GM18505 (cell line): ENCODE data around the gene GBP6.
"Not testable (repeated sequence)": the region's sequence is repeated elsewhere in the genome, so short reads cannot be mapped to it uniquely, and the experiment has no call there.

Source experiments
- ATAC-seq: cut with Tn5 transposase; IDR thresholded peaks from one replicate; pipeline ENCODE4 v1.9.1; 2021; ENCODE audit not compliant: unreplicated experiment
- POLR2A ChIP-seq: IDR thresholded peaks from 4 replicates; pipeline ENCODE4 v1.6.1; 2011; ENCODE audit warnings: borderline replicate concordance; ENCODE audit not compliant: insufficient read depth, insufficient read length; ENCODE audit errors: extremely low read depth

Gene GBP6

DNA sequence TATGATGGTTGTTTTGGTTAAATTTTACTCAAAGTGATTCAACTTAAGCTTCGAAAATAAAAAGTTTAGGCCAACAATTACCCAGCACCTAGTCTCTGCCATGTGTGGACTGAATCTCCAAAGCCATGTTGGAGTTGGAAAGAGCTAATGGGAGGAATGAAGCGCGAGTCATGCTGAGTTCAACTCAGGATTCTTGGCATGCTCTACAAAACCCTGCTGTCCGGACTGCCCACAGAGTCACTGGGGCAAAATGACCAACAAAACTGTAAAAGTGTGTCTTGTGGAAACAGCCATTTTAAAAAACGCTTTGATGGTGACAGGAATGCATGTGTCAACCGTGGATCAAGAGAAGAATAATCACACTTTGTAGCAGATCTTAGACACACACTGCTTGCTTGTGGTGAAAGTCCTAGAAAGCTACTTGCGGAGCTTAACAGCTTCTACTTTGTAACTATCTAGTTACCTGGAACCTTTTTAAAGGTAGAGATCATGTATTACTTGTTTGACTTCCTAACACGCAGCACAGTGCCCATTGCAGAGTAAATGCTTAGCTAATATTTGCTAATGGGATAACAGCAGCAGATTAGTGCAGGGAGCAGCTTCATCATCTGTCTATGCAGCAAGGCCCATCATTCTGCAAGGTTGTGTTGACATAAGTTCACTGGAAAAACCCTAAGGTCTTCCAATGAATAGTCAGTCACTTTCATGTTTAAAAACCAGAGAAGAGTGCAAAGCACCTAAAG is 7.0 kb upstream of the GBP6 start:
- TF ChIP-seq POLR2A: no peak
- no peak for ATAC-seq

DNA sequence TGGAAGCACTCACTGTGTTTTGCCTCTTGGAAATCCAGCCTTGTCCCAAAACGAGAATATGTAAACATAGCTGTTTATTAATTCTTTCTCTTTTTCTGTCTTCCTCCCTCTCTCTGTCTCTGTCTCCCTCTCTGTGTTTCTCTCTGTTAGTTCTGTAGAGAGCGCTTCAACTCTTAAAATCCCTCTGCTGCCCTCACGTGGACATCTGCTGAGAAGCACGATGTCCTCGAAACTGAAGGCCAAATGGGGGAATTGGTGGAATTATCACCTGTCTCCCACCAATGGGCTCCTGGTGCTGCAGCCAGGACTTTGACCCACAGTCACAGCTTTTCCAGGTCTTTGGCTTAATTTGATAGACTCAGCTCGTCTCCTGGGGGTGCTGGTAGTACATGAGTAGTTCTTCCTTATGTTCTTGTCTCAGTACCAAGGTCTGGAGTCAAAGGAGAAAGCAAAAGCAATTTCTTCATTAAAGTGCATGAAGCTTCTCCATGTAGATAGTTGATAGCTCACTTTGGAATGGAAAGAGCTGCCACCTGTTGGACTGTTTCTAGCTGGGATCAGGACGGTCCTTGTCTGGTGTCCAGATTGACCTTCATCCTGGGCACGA is 5.5 kb upstream of the GBP6 start:
- no peak for TF ChIP-seq POLR2A
- no peak for ATAC-seq

- TF ChIP-seq POLR2A: no peak
- ATAC-seq: no peak
These were observed 3.1 kb upstream of the GBP6 start for GRCh38 chr1:89360716-89361115.

DNA sequence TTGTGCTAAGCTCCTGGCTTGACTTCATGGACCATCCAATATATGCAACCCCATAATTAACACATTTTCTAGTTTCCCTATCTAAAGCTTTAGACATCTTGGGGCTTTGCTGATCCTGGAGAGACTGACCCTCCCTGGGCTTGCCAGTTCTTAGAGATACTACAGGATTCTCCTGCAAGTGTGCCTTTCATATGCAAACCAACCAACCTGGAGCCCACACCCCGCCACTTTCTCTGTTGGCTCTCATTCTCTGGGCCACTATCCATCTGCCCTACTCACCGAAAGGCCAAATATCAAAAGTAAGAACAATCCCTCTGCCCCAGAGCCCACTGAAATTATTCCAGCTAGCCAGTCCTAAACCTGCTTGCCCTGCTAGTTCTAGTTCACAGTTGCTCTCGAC is 2.2 kb upstream of the GBP6 start:
- no peak for TF ChIP-seq POLR2A
- ATAC-seq: no peak

DNA sequence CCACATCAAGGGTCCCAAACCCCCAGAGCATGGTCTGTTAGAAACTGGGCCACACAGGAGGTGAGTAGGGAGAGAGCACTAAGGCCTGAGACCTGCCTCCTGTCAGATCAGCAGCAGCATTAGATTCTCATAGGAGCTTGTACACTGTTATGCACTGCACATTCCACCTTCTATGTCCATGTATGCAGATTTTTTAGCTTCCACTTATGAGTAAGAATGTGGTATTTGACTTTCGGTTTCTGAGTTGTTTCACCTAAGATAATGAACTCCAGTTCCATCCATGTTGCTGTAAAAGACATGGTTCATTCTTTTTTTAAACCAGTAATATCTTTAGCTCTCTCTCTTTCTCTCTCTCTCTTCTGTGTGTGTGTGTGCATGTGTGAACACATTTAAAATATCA is 663 bp upstream of the GBP6 start:
- peak; percentile 91 for ATAC-seq

GRCh38 chr1:89364954-89365550 is 1.2 kb downstream of the GBP6 start:
- ATAC-seq: no peak
- no peak for TF ChIP-seq POLR2A

More for the DNA sequence above, 663 bp upstream of the GBP6 start:
- no peak for TF ChIP-seq POLR2A

DNA sequence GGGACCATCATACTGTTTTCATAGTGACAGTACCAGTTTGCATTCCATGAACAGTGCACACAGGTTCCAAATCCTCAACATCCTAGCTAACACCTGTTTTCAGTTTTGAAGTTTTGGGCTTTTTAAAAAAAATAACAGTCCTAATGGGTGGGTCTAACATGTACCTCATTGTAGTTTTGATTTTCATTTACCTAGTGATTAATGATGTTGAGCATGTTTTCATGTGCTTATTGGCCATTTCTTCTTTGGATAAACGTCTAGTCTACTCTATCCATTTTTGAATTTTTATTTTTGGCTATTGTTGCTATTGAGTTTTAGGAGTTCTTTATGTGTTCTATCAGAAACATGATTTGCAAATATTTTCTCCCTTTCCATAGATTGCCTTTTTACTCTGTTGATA is 3.4 kb downstream of the GBP6 start:
- no peak for ATAC-seq

GRCh38 chr1:89369331-89369730 is 5.5 kb downstream of the GBP6 start:
- no peak for TF ChIP-seq POLR2A
- no peak for ATAC-seq

More for the DNA sequence above, 3.4 kb downstream of the GBP6 start:
- TF ChIP-seq POLR2A: no peak

DNA sequence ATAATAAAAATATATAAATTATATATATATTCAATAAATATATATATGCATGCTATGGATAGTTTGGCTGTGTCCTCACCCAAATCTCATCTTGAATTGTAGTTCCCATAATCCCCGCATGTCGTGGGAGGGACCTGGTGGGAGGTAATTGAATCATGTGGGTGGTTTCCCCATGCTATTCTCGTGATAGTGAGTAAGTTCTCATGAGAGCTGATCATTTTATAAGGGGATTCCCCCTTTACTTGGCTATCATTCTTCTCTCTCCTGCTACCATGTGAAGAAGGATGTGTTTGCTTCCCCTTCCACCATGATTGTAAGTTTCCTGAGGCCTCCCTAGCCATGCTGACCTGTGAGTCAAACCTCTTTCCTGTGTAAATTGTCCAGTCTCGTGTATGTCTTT is 10.0 kb downstream of the GBP6 start:
- ATAC-seq: not testable (repeated sequence)

DNA sequence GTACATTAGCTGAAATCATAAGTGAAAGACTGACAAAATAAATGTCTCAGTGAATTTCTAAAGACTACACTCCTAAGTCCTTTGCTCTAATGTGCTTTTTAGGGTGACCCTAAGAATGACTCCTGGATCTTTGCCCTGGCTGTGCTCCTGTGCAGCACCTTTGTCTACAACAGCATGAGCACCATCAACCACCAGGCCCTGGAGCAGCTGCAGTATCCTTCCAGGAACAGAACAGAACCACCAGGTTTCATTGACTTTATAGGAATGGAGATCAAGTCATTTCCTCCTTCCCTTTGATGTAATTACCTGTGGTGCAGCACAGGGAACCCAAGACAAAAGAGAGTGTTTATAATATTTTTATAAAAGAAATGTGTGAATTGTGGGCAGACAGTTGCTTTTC is 14.1 kb downstream of the GBP6 start:
- no peak for TF ChIP-seq POLR2A
- ATAC-seq: no peak

DNA sequence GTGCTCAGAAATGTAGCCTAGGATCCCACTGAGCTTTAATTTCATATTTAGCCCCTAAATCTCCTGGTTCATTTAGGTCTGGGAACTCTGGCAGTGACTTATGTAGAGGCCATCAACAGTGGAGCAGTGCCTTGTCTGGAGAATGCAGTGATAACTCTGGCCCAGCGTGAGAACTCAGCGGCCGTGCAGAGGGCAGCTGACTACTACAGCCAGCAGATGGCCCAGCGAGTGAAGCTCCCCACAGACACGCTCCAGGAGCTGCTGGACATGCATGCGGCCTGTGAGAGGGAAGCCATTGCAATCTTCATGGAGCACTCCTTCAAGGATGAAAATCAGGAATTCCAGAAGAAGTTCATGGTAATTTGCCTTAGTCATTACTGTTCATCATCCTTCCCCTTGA is 17.8 kb downstream of the GBP6 start:
- TF ChIP-seq POLR2A: no peak
- no peak for ATAC-seq

DNA sequence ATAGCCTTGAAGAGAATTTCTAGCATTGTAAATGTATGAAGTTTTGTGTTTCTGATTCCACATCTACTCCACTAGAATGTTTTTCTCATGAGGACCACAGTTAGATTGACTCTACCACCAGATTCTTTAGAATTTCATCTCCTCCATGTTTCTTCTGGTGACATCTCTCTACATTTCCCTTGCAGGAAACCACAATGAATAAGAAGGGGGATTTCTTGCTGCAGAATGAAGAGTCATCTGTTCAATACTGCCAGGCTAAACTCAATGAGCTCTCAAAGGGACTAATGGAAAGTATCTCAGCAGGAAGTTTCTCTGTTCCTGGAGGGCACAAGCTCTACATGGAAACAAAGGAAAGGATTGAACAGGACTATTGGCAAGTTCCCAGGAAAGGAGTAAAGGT is 18.6 kb downstream of the GBP6 start:
- no peak for TF ChIP-seq POLR2A
- no peak for ATAC-seq

- no peak for ATAC-seq
- TF ChIP-seq POLR2A: no peak
These were observed 19.3 kb downstream of the GBP6 start for GRCh38 chr1:89383185-89383584.

DNA sequence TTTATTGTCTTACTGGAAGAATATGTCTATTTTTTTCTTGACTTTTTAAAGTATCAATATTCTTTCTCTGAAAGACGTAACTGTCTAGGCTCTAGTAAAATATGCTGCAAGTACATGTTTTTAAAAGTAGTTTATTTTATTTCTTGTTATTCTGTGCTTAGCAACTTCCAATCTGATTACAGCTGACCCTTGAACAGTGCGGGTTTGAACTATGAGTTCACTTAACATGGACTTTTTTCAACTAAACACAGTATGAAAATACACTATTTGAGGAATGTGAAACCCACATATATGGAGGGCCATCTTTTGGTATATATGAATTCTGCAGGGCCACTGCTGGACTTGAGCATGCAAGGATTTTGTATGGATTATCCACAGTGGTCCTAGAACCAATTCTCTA is 26.8 kb downstream of the GBP6 start:
- ATAC-seq: no peak
- no peak for TF ChIP-seq POLR2A

DNA sequence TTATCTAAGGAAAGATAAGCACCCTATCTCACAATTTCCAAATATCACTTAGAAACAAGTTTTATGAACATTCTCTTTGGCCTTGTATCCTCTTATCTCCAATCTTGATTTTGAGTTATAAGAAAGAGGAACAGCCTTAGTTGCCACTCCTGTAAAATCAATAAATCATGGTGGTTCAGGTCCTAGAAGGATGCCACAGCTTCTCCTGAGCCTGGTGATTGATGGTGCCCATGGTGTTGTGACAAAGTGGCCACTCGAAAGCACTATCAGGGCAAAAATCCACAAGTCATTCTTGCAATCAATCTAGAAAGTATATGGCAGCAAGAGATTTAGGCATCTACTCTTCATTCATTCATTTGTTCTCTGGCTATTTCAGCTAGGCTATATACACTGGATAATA is 27.8 kb downstream of the GBP6 start:
- no peak for ATAC-seq
- no peak for TF ChIP-seq POLR2A

- no peak for TF ChIP-seq POLR2A
- no peak for ATAC-seq
These were observed 31.0 kb downstream of the GBP6 start for GRCh38 chr1:89394851-89395250.
